Neural cell (in vitro differentiated cells): ENCODE measurements around the gene CEACAM5.

Experiments used
- EP300 ChIP-seq: fragments of 450-650 bp; conservative IDR thresholded peaks from 2 replicates; pipeline ENCODE4 v1.6.1; 2014; ENCODE audit warnings: antibody characterized with exemption, mild to moderate bottlenecking, moderate library complexity; ENCODE audit not compliant: poor library complexity, severe bottlenecking
- EZH2 ChIP-seq: fragments of 200-600, 300-800 bp; shearing (Covaris generic), sonication (generic); IDR thresholded peaks from 2 replicates; pipeline ENCODE4 v1.6.1; 2014; ENCODE audit warnings: antibody characterized with exemption, low read length, borderline replicate concordance, mild to moderate bottlenecking; ENCODE audit not compliant: insufficient read depth, poor library complexity, severe bottlenecking
- MXI1 ChIP-seq: fragments of 450-650 bp; conservative IDR thresholded peaks from 2 replicates; pipeline ENCODE4 v1.6.1; 2014; ENCODE audit warnings: antibody characterized with exemption, mild to moderate bottlenecking; ENCODE audit not compliant: poor library complexity, severe bottlenecking
- POLR2AphosphoS5 ChIP-seq: IDR thresholded peaks from 2 replicates; pipeline ENCODE4 v1.6.1; 2012
- SMC3 ChIP-seq: fragments of 450-650 bp; conservative IDR thresholded peaks from 2 replicates; pipeline ENCODE4 v1.6.1; 2014; ENCODE audit warnings: antibody characterized with exemption, mild to moderate bottlenecking, moderate library complexity; ENCODE audit not compliant: poor library complexity
- TF ChIP-seq, protein P1 (sequence below): fragments of 450-650 bp; IDR thresholded peaks from 2 replicates; pipeline ENCODE4 v1.5.1; 2014; ENCODE audit warnings: antibody characterized with exemption, mild to moderate bottlenecking, moderate library complexity; ENCODE audit not compliant: poor library complexity, severe bottlenecking

DNA sequence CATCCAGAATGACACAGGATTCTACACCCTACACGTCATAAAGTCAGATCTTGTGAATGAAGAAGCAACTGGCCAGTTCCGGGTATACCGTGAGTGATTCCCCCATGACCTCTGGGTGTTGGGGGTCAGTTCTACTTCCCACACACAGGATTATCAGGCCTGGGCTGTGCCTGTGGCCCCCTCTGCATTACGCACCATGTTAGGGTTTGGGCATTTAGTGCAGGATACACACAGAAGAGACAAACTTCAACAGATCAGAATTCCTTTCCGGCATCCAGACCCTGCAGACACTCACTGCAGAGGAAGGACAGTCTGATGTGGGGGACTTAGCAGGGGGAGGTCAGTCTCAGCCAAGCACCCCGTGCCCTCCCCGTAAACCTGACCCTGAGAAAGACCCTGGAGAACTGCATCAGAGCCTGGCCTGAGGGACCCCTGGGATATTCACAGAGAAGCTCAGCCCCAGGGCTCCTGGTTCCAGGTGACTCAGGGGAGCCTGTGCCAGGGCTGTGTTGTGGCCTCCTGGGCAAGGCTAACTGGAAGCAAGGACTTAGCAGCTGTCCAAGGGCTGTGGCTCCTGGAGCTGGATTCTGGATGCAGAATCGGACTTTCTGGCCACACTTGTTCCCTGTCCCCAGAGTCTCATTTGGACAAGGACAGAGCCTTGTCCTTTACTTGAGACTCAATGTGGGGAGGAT lies 1.7 kb downstream of the CEACAM5 start:
- TF ChIP-seq, protein P1, sequence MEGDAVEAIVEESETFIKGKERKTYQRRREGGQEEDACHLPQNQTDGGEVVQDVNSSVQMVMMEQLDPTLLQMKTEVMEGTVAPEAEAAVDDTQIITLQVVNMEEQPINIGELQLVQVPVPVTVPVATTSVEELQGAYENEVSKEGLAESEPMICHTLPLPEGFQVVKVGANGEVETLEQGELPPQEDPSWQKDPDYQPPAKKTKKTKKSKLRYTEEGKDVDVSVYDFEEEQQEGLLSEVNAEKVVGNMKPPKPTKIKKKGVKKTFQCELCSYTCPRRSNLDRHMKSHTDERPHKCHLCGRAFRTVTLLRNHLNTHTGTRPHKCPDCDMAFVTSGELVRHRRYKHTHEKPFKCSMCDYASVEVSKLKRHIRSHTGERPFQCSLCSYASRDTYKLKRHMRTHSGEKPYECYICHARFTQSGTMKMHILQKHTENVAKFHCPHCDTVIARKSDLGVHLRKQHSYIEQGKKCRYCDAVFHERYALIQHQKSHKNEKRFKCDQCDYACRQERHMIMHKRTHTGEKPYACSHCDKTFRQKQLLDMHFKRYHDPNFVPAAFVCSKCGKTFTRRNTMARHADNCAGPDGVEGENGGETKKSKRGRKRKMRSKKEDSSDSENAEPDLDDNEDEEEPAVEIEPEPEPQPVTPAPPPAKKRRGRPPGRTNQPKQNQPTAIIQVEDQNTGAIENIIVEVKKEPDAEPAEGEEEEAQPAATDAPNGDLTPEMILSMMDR = no peak
- TF ChIP-seq EP300 = no peak
- TF ChIP-seq EZH2 = no peak
- TF ChIP-seq POLR2AphosphoS5 = no peak
- no peak for TF ChIP-seq SMC3
- no peak for TF ChIP-seq MXI1
